GM18951 (cell line): ENCODE data around the gene COPE.

Source experiments
- POLR2A ChIP-seq: IDR thresholded peaks from 4 replicates; pipeline ENCODE4 v1.6.1; 2011; ENCODE audit warnings: mild to moderate bottlenecking; ENCODE audit not compliant: insufficient read length, insufficient read depth; ENCODE audit errors: extremely low read depth
- in situ Hi-C: fragments of 300-500 bp; cut with MboI; formaldehyde crosslinking; loops from one replicate; pipeline ENCODE4 v1.12.0; 2022; ENCODE audit warnings: low sequenced_read_pairs, mixed read lengths, inconsistent platforms; ENCODE audit not compliant: unreplicated experiment

The COPE gene

DNA sequence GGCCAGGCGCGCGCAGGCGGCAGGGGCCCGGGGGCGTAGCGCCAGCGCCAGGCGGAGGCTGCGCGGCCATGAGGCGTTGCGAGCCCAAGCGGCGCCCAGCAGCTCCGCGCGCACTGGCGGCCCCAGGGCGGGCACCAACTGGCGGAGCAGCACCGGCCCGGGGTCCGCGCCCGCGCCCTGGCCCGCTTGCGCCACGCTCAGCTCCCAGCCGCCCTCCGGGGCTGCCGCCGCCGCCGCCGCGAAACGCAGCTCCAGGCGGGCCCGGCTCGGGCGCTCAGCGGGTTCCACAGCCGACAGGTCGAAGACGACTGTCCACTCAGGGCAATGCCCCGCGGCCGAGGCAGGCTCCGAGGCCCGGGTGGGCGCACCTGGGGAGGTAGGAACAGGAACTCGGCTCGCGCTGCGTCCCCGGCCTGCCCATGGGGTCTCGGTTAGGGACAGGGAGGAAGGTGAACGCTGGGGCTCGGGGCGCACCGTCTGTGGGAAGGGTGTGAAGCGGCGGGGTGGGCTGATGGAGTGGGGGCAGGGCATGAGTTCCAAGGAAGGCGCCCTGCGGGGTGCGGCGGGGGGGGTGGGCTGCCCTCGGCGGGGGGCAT lies 50.1 kb downstream of the COPE start:
- in situ Hi-C loops: no loop called here
- TF ChIP-seq POLR2A: no peak

- in situ Hi-C loops: no loop called here
Observed at GRCh38 chr19:18868380-18869022, 50.7 kb downstream of the COPE start.

DNA sequence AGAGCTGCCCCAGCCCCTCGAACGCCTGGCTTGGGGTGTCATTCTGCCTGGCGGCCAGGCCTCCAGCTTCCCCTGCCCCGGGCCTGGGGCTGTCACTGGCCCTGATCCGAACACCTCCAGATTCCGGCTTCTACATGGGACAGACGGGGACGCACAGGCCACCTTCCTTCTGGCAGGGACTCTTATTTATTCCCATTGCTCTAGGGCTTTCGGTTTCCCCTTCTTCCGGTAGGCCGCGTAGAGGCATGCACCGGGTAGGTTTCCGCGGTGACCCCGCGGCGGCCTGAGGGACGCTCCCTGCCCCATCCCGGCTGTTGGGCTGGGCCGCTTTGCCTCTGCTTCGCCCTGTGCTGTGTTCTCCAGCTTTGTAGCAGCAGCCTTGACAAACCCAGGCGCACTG lies 51.4 kb downstream of the COPE start:
- in situ Hi-C loops: no loop called here
- TF ChIP-seq POLR2A: no peak

More at GRCh38 chr19:18868380-18869022, 50.7 kb downstream of the COPE start:
- TF ChIP-seq POLR2A: no peak

- TF ChIP-seq POLR2A: no peak
- in situ Hi-C loops: no loop called here
Observed at GRCh38 chr19:18867199-18867598, 52.0 kb downstream of the COPE start.

DNA sequence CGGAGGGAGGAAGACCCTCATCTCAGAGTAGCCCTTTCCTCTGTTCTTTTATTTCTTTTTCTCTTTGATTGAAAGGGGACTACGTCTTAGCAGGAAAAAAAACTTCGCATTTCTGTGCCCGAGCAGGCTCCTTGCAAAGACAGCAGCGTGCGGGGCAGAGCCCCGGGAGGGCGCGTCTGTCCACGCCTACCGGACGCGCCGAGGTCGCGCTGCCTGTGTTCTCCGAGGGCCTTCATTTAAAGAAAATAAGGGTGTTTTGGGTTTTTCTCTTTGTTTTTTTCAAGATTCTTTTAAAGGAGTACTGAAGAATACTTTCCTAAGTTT lies 52.4 kb downstream of the COPE start:
- TF ChIP-seq POLR2A: no peak
- in situ Hi-C loops: no loop called here

DNA sequence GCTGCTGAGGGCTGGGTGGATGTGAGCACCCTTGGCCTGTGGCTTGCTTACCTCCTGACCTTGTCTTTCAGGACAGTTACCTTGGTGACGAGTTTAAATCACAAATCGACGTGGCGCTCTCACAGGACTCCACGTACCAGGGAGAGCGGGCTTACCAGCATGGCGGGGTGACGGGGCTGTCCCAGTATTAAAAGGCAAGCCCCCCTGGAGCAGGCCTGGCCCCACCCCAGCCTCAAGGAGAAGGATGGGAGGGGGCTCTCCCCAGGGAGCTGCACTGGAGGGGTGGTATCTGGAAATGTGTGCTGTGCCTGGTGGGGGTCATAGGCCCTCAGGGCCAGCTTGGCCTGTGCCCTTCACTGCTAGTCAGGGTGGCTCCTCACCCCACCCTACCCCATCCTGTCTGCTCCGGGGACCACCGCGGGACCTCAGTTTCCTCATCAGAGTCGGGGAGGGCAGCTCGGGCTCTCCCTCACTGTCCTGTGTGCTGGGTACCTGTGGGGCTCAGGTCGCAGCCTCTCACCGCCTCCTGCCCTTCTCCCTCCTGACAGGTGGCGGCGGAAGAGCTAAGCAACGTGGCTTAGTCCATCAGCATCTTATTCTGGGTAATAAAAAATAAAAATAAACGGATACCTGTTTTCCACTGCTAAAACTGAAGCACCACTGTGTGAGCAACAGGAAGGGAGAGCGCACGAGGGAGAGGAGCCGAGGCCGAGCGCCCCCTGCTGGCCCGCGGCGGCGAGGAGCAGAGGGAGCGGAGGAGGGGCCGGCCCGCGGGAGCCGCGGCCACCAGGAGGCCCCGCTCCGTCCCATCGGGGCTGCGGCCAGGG lies 53.0 kb downstream of the COPE start:
- no peak for TF ChIP-seq POLR2A
- in situ Hi-C loops: no loop called here

DNA sequence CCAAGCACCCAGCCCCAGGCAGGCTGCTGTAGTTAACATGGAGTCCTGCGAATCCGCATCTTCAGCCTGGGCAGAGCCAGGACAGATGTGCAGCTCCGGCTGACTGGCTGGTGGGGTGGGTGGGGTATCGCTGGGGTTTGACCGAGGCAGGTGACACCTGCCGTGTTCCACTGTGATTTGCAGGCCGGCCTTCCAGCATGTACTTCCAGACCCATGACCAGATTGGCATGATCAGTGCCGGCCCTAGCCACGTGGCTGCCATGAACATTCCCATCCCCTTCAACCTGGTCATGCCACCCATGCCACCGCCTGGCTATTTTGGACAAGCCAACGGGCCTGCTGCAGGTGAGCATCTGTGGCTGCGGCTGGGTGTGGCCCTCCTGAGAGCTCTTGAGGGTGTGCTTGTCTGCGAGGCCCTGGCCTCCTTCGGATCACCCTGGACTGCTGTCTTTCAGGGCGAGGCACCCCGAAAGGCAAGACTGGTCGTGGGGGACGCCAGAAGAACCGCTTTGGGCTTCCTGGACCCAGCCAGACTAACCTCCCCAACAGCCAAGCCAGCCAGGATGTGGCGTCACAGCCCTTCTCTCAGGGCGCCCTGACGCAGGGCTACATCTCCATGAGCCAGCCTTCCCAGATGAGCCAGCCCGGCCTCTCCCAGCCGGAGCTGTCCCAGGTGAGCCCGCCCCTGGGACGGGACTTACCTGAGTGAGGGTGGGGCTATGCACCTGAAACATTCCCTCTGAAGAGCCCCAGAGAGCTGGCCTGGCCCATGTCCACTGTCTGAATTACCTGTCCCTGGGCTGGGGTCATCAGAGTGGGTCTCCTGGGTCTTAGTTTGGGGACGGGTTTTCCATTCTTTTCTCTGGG lies 53.8 kb downstream of the COPE start:
- in situ Hi-C loops: no loop called here
- no peak for TF ChIP-seq POLR2A

DNA sequence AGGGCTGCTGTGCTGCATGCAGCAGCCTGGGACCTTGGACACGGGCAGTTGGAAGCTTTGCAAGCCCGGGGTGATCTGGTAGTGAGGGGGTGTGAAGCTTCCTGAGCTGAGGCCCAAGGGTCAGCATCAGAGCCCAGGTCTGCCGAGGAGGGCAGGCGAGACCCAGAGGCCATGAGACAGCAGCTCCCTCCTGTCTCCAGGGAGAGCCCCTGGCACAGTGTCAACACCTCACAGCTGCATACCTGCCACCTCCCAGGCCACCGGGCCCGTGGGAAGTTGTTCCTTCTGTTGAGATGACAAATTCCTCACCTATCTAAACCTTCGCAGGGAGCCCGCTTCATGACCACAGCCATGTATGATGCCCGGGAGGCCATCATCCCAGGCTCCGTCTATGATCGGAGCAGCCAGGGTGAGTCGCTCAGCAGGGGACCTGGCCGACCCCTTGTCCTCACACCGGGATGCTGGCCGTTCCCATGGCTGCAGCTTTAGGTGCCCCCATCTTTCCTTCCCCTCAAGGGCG lies 55.3 kb downstream of the COPE start:
- in situ Hi-C loops: no loop called here

DNA sequence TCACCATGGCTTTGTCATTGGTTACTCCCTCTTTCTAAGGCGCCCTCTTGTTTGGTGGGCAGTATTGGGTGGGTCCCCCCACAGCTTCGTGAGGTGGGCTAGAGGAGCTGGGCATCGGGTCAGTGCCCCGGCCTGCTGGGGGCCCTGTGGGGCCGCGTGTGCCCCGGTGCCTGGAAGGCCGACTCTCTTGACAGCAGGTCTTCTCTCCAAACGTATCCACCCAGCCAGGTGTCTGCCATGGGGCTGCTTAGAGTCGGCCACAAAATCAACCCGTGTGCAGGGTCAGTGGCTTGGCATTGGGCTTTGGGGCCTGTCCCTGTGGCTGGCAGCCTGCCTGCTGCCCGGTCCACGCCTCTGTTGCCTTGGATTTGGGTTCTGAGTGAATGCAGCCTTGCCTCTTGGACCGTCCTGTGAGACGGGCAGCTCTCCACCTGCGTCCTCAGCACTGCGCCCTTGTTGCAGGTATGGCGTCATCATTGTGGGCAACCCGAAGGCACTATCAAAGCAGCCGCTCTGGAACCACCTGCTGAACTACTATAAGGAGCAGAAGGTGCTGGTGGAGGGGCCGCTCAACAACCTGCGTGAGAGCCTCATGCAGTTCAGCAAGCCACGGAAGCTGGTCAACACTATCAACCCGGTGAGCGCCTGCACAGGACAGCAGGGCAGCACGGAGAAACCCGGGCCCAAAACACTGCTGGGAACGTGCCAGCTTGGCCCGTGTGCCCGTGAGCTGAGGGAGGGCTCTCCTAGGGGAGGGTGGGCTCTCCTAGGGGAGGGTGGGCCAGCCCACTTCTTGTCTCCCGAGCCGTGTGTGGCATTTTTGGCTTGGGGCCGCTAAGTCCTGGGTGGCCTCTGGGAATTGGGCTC lies 56.0 kb downstream of the COPE start:
- TF ChIP-seq POLR2A: no peak
- in situ Hi-C loops: no loop called here

More for the DNA sequence above, 55.3 kb downstream of the COPE start:
- no peak for TF ChIP-seq POLR2A

DNA sequence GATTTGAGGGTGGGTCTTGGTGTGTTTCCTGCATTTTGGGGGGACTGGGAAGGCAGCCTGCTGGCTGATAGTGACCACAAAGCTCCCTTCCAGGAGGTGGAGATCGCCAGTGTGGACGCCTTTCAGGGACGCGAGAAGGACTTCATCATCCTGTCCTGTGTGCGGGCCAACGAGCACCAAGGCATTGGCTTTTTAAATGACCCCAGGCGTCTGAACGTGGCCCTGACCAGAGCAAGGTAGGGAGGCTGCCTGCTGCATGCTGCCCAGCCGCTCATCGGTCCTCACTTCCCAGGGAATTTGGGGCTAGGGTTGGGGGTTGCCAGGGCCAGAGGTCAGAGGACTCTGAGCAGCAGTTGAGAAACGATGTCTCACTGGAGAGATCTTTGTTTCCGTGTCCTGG lies 57.3 kb downstream of the COPE start:
- in situ Hi-C loops: no loop called here

GRCh38 chr19:18861235-18861634 lies 58.0 kb downstream of the COPE start:
- in situ Hi-C loops: no loop called here
- TF ChIP-seq POLR2A: no peak

More for the DNA sequence above, 57.3 kb downstream of the COPE start:
- TF ChIP-seq POLR2A: no peak

DNA sequence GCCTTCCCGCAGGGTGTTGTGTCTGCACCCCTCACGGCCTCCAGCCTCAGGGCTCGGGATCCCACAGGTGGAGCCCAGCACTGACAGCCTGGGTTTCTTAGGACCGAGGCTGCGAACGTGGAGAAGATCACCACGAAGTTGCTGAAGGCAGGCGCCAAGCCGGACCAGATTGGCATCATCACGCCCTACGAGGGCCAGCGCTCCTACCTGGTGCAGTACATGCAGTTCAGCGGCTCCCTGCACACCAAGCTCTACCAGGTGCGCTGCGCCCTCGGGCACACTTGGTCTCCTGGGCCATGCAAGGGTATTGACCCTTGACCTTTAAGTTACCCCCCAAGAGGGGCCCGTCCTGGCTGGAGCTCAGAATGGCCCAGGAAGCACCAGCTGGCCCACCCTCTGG lies 58.5 kb downstream of the COPE start:
- in situ Hi-C loops: no loop called here

GRCh38 chr19:18860302-18860700 lies 58.9 kb downstream of the COPE start:
- TF ChIP-seq POLR2A: no peak
- in situ Hi-C loops: no loop called here

More for the DNA sequence above, 58.5 kb downstream of the COPE start:
- TF ChIP-seq POLR2A: no peak
